Common myeloid progenitor, CD34-positive (primary cell): ENCODE results near the gene CRTC3.

Experiments used
- CTCF ChIA-PET: fragments of 350-600 bp; sonication (Branson Sonifier 250); formaldehyde crosslinking; loops from one replicate; lab custom pipeline; 2021; ENCODE audit warnings: antibody characterized with exemption; lab: Charles Lee
- POLR2A ChIA-PET: fragments of 350-600 bp; sonication (Branson Sonifier 250); formaldehyde crosslinking; loops from one replicate; lab custom pipeline; 2021; ENCODE audit warnings: antibody characterized with exemption; lab: Charles Lee
- DNase-seq, 3 donors: peaks; one replicate each; pipeline versions ENCODE4 v3.0.0 to v3.0.0-alpha.2; 2013
- H3K27ac ChIP-seq, 2 experiments: 1 replicate in 1 of 2; 2 replicates in 1 of 2; pipeline ENCODE4 v1.7.0; 2013; ENCODE audit warnings: inconsistent platforms in 2 of 2, low read length in 2 of 2, mild to moderate bottlenecking in 2 of 2, low read depth in 1 of 2, moderate library complexity in 1 of 2; ENCODE audit not compliant: severe bottlenecking in 2 of 2, insufficient read depth in 1 of 2, poor library complexity in 1 of 2
- H3K27me3 ChIP-seq, 5 experiments: replicated peaks in 2 of 5; 1 replicate in 3 of 5; 2 replicates in 2 of 5; pipeline versions ENCODE4 v1.6.1 to v1.7.0; 2013; ENCODE audit warnings: low read length in 4 of 5, mild to moderate bottlenecking in 2 of 5, moderate library complexity in 2 of 5, inconsistent platforms in 1 of 5; ENCODE audit not compliant: insufficient read depth in 5 of 5, control insufficient read depth in 4 of 5
- H3K36me3 ChIP-seq, 4 experiments: 1 replicate in 2 of 4; 2 replicates in 2 of 4; pipeline versions ENCODE4 v1.6.1 to v1.7.0; 2013; ENCODE audit warnings: low read length in 3 of 4, control low read depth in 1 of 4, mild to moderate bottlenecking in 1 of 4; ENCODE audit not compliant: control insufficient read depth in 4 of 4, insufficient read depth in 4 of 4
- H3K4me1 ChIP-seq, 4 experiments: 1 replicate in 3 of 4; 2 replicates in 1 of 4; pipeline versions ENCODE4 v1.6.1 to v1.7.1; 2013; ENCODE audit warnings: low read length in 3 of 4, mild to moderate bottlenecking in 3 of 4, control low read depth in 1 of 4, inconsistent platforms in 1 of 4, moderate library complexity in 1 of 4; ENCODE audit not compliant: control insufficient read depth in 4 of 4, insufficient read depth in 4 of 4; ENCODE audit errors: control extremely low read depth in 1 of 4
- H3K4me3 ChIP-seq, 7 experiments: 1 replicate in 4 of 7; 2 replicates in 3 of 7; pipeline versions ENCODE4 v1.5.1 to v1.7.0; 2013; ENCODE audit warnings: mild to moderate bottlenecking in 7 of 7, low read length in 6 of 7, moderate library complexity in 6 of 7, inconsistent platforms in 2 of 7, low read depth in 2 of 7, control low read depth in 1 of 7; ENCODE audit not compliant: insufficient read depth in 4 of 7, control insufficient read depth in 1 of 7; ENCODE audit errors: extremely low read depth in 1 of 7
- H3K9me3 ChIP-seq, 5 experiments: 1 replicate in 4 of 5; 2 replicates in 1 of 5; pipeline versions ENCODE4 v1.6.1 to v1.7.1; 2013; ENCODE audit warnings: low read length in 4 of 5, mild to moderate bottlenecking in 2 of 5, inconsistent platforms in 1 of 5, low read depth in 1 of 5, moderate library complexity in 1 of 5; ENCODE audit not compliant: control insufficient read depth in 4 of 5, insufficient read depth in 2 of 5; ENCODE audit errors: control extremely low read depth in 1 of 5
- WGBS: methylation state at CpG from one replicate; pipeline ENCODE4 v1.1.5; 2013; ENCODE audit not compliant: insufficient coverage; 5-methylcytosine and 5-hydroxymethylcytosine counted together

The CRTC3 gene

GRCh38 chr15:90558171-90558573 lies 28.4 kb downstream of the CRTC3 start:
- CTCF ChIA-PET, result interaction anchor here (1.1 to 1.6 kb wide), 3 partner anchors 42 to 74 kb away, joined by 4 to 5 read pairs (median 5); no protein-coding TSS in a partner anchor
- DNase-seq, result peak; percentile 56 to 82 (median 74)
- 0% methylated on average over 4 of the region's 4 CpGs for WGBS
- Histone ChIP-seq H3K4me3 (peak overlapping the region in 2 of 7 experiments; percentile 19 to 53), H3K4me1 (peaks cover 8 to 56% (median 38%) of the 10 kb centered on the region in 4 experiments), H3K27ac (peak overlapping the region in 1 of 2 experiments; percentile 56), H3K27me3 (no peaks in the 10 kb centered on the region), H3K36me3 (peaks cover 0 to 3% (median 1%) of the 10 kb centered on the region in 4 experiments), H3K9me3 (no peaks in the 10 kb centered on the region)
- POLR2A ChIA-PET, result no interaction called here

- H3K4me1 ChIP-seq, result peaks cover 17 to 61% (median 45%) of the 10 kb centered on the region in 4 experiments
- WGBS, result no CpG with 5 or more reads among the region's 1 CpG
These were observed 29.4 kb downstream of the CRTC3 start for GRCh38 chr15:90559119-90559518.

GRCh38 chr15:90560229-90560776 lies 30.6 kb downstream of the CRTC3 start:
- WGBS, result 61% methylated on average over 7 of the region's 7 CpGs
- Histone ChIP-seq H3K36me3 (no peaks in the 10 kb centered on the region), H3K4me1 (peaks cover 23 to 73% (median 52%) of the 10 kb centered on the region in 4 experiments), H3K27me3 (no peaks in the 10 kb centered on the region), H3K9me3 (no peaks in the 10 kb centered on the region), H3K27ac (no peak overlapping the region), H3K4me3 (no peak overlapping the region)
- ChIA-PET POLR2A (no interaction called here), CTCF (interaction anchor here (1.3 kb wide), 2 partner anchors 35 to 62 kb away, joined by 3 read pairs; no protein-coding TSS in a partner anchor)
- no peak for DNase-seq

More at GRCh38 chr15:90559119-90559518, 29.4 kb downstream of the CRTC3 start:
- no peaks in the 10 kb centered on the region for H3K27me3 ChIP-seq
- H3K27ac ChIP-seq, result no peak overlapping the region
- ChIA-PET POLR2A (no interaction called here), CTCF (interaction anchor here (1.3 kb wide), 1 partner anchor 34 kb away, joined by 3 read pairs; no protein-coding TSS in a partner anchor)
- no peak overlapping the region for H3K4me3 ChIP-seq
- no peak for DNase-seq
- no peaks in the 10 kb centered on the region for H3K9me3 ChIP-seq
- peaks cover 0 to 2% (median 0%) of the 10 kb centered on the region in 4 experiments for H3K36me3 ChIP-seq

- H3K27ac ChIP-seq, result peak overlapping the region in 1 of 2 experiments; percentile 26
- H3K4me1 ChIP-seq, result peaks cover 30 to 81% (median 55%) of the 10 kb centered on the region in 4 experiments
- POLR2A ChIA-PET, result interaction anchor here (0.6 kb wide), 2 partner anchors 137 to 230 kb away, joined by 3 read pairs; no protein-coding TSS in a partner anchor
- H3K9me3 ChIP-seq, result no peaks in the 10 kb centered on the region
- H3K4me3 ChIP-seq, result no peak overlapping the region
- WGBS, result 76% methylated on average over 3 of the region's 5 CpGs
- DNase-seq, result peak in 2 of 3 donors; percentile 73 to 78
- no peaks in the 10 kb centered on the region for H3K36me3 ChIP-seq
- CTCF ChIA-PET, result interaction anchor here (0.6 to 1.7 kb wide), 10 partner anchors 15 to 371 kb away, joined by 3 to 4 read pairs (median 3); partner anchors contain the start of gene HDDC3
- no peaks in the 10 kb centered on the region for H3K27me3 ChIP-seq
These were observed 31.9 kb downstream of the CRTC3 start for GRCh38 chr15:90561344-90562244.

GRCh38 chr15:90562669-90563068 lies 32.9 kb downstream of the CRTC3 start:
- CTCF ChIA-PET, result interaction anchor here (1.5 kb wide), 1 partner anchor 14 kb away, joined by 3 read pairs; no protein-coding TSS in a partner anchor
- Histone ChIP-seq H3K27ac (peak overlapping the region in 1 of 2 experiments; percentile 26), H3K36me3 (peaks cover 0 to 4% (median 0%) of the 10 kb centered on the region in 4 experiments), H3K9me3 (peaks cover 0 to 3% (median 1%) of the 10 kb centered on the region in 5 experiments), H3K4me1 (peaks cover 30 to 73% (median 47%) of the 10 kb centered on the region in 4 experiments), H3K4me3 (no peak overlapping the region), H3K27me3 (no peaks in the 10 kb centered on the region)
- DNase-seq, result no peak
- POLR2A ChIA-PET, result no interaction called here
- WGBS, result 97% methylated on average over 5 of the region's 5 CpGs

- Histone ChIP-seq H3K4me3 (no peak overlapping the region), H3K4me1 (peaks cover 29 to 65% (median 40%) of the 10 kb centered on the region in 4 experiments), H3K27ac (peak overlapping the region in 1 of 2 experiments; percentile 59), H3K36me3 (peaks cover 0 to 4% (median 0%) of the 10 kb centered on the region in 4 experiments), H3K9me3 (peaks cover 0 to 3% (median 1%) of the 10 kb centered on the region in 5 experiments), H3K27me3 (no peaks in the 10 kb centered on the region)
- ChIA-PET CTCF (interaction anchor here (0.6 to 1.3 kb wide), 3 partner anchors 12 to 322 kb away, joined by 3 to 4 read pairs (median 4); no protein-coding TSS in a partner anchor), POLR2A (interaction anchor here (1.0 kb wide), 1 partner anchor 8 kb away, joined by 3 read pairs; no protein-coding TSS in a partner anchor)
- WGBS, result 94% methylated on average over 2 of the region's 3 CpGs
- no peak for DNase-seq
These were observed 33.7 kb downstream of the CRTC3 start for GRCh38 chr15:90563463-90563862.
